ENCODE measurements around the gene PIP5KL1.

The PIP5KL1 gene

GRCh38 chr9:127945942-127946341 is 15.4 kb upstream of the PIP5KL1 start:
- TF ChIP-seq CTCF (IDR thresholded peaks at IDR 0.05; ENCODE audit: insufficient read depth, low read length, poor library complexity, severe bottlenecking) (no peak), EZH2phosphoT487 (conservative IDR thresholded peaks at IDR 0.05; ENCODE audit: low read length) (no peak)
- no peaks in the 10 kb centered on the region for H3K27me3 ChIP-seq (ENCODE audit: low read length)
- no peak overlapping the region for H3K4me2 ChIP-seq (ENCODE audit: low read depth, low read length, poor library complexity, severe bottlenecking)
- no peak overlapping the region for H3K4me3 ChIP-seq (ENCODE audit: insufficient read depth, low read length, poor library complexity, severe bottlenecking)
- H4K20me1 ChIP-seq (ENCODE audit: low read depth, low read length), result no peaks in the 10 kb centered on the region; the same call in 1 of the 2 replicates
- no peaks in the 10 kb centered on the region for H3K9me3 ChIP-seq (ENCODE audit: insufficient read depth, low read length)
- H2AFZ ChIP-seq (ENCODE audit: low read depth, low read length, severe bottlenecking), result no peak overlapping the region
- no peaks in the 10 kb centered on the region for H3K9me2 ChIP-seq (replicated peaks; ENCODE audit: insufficient read depth, low read length)
- no peak overlapping the region for H3K27ac ChIP-seq (ENCODE audit: low read depth, low read length)
- H3K36me3 ChIP-seq (ENCODE audit: low read length), result peaks cover 12% of the 10 kb centered on the region
- peaks cover 27% of the 10 kb centered on the region for H3K79me2 ChIP-seq (ENCODE audit: insufficient read depth, low read length)
- no peak overlapping the region for H3K9ac ChIP-seq (ENCODE audit: low read length)
- H3F3A ChIP-seq (ENCODE audit: insufficient read depth), result peaks cover 14% of the 10 kb centered on the region

- Histone ChIP-seq H3K9ac (ENCODE audit: low read length) (no peak overlapping the region), H3K4me3 (ENCODE audit: insufficient read depth, low read length, poor library complexity, severe bottlenecking) (no peak overlapping the region), H3K79me2 (ENCODE audit: insufficient read depth, low read length) (peaks cover 21% of the 10 kb centered on the region), H3K27ac (ENCODE audit: low read depth, low read length) (no peak overlapping the region), H4K20me1 (ENCODE audit: low read depth, low read length) (no peaks in the 10 kb centered on the region; the same call in 1 of the 2 replicates), H3K9me3 (ENCODE audit: insufficient read depth, low read length) (no peaks in the 10 kb centered on the region), H3K4me2 (ENCODE audit: low read depth, low read length, poor library complexity, severe bottlenecking) (no peak overlapping the region), H3F3A (ENCODE audit: insufficient read depth) (peaks cover 20% of the 10 kb centered on the region), H3K9me2 (replicated peaks; ENCODE audit: insufficient read depth, low read length) (no peaks in the 10 kb centered on the region), H3K36me3 (ENCODE audit: low read length) (peaks cover 12% of the 10 kb centered on the region), H2AFZ (ENCODE audit: low read depth, low read length, severe bottlenecking) (no peak overlapping the region), H3K27me3 (ENCODE audit: low read length) (no peaks in the 10 kb centered on the region)
- no peak for TF ChIP-seq EZH2phosphoT487 (conservative IDR thresholded peaks at IDR 0.05; ENCODE audit: low read length)
- no peak for TF ChIP-seq CTCF (IDR thresholded peaks at IDR 0.05; ENCODE audit: insufficient read depth, low read length, poor library complexity, severe bottlenecking)
Observed at GRCh38 chr9:127945338-127945737, 14.8 kb upstream of the PIP5KL1 start.

GRCh38 chr9:127944586-127945218 is 14.1 kb upstream of the PIP5KL1 start:
- Histone ChIP-seq H2AFZ (ENCODE audit: low read depth, low read length, severe bottlenecking) (no peak overlapping the region), H3K36me3 (ENCODE audit: low read length) (peaks cover 15% of the 10 kb centered on the region), H3K9me3 (ENCODE audit: insufficient read depth, low read length) (no peaks in the 10 kb centered on the region), H3K9me2 (replicated peaks; ENCODE audit: insufficient read depth, low read length) (no peaks in the 10 kb centered on the region), H3K4me2 (ENCODE audit: low read depth, low read length, poor library complexity, severe bottlenecking) (no peak overlapping the region), H3K9ac (ENCODE audit: low read length) (no peak overlapping the region), H3K4me3 (ENCODE audit: insufficient read depth, low read length, poor library complexity, severe bottlenecking) (no peak overlapping the region), H3K27ac (ENCODE audit: low read depth, low read length) (no peak overlapping the region), H3K27me3 (ENCODE audit: low read length) (no peaks in the 10 kb centered on the region), H4K20me1 (ENCODE audit: low read depth, low read length) (no peaks in the 10 kb centered on the region; the same call in 1 of the 2 replicates), H3K79me2 (ENCODE audit: insufficient read depth, low read length) (peaks cover 15% of the 10 kb centered on the region), H3F3A (ENCODE audit: insufficient read depth) (peaks cover 27% of the 10 kb centered on the region)
- TF ChIP-seq EZH2phosphoT487 (conservative IDR thresholded peaks at IDR 0.05; ENCODE audit: low read length) (no peak), CTCF (IDR thresholded peaks at IDR 0.05; ENCODE audit: insufficient read depth, low read length, poor library complexity, severe bottlenecking) (no peak)
